Mammary epithelial cell (primary cell): ENCODE data around the gene FREY1.

Source experiments
- CTCF ChIP-seq, 2 donors: IDR thresholded peaks in 1 of 2; conservative IDR thresholded peaks in 1 of 2; 2 replicates each; pipeline ENCODE4 v1.5.1; 2011 to 2012; ENCODE audit warnings: inconsistent platforms in 2 of 2, low read length in 2 of 2, mild to moderate bottlenecking in 2 of 2, control low read depth in 1 of 2, low read depth in 1 of 2; ENCODE audit not compliant: insufficient read depth in 1 of 2; ENCODE audit errors: extremely low read depth in 1 of 2
- EZH2 ChIP-seq: IDR thresholded peaks from 2 replicates; pipeline ENCODE4 v1.6.1; 2012; ENCODE audit warnings: low read length, inconsistent platforms, borderline replicate concordance

- no peak for TF ChIP-seq CTCF (conservative IDR thresholded peaks at IDR 0.05 in 1 of 2, IDR thresholded peaks at IDR 0.05 in 1 of 2; ENCODE audit: extremely low read depth in 1 of 2, insufficient read depth in 1 of 2, low read depth in 1 of 2, low read length in 2 of 2)
- TF ChIP-seq EZH2, result no peak
Measured at GRCh38 chr11:45857961-45858474, 49.1 kb downstream of the FREY1 start.
